Mesendoderm (in vitro differentiated cells): ENCODE data around the gene ATP8B4.

Experiments
- DNase-seq: peaks from one replicate; pipeline ENCODE4 v3.0.0; 2013
- H2AK5ac ChIP-seq: 2 replicates; pipeline ENCODE4 v1.6.1; 2013; ENCODE audit warnings: low read length, inconsistent platforms
- H2BK120ac ChIP-seq: 2 replicates; pipeline ENCODE4 v1.6.1; 2013; ENCODE audit warnings: low read depth, mild to moderate bottlenecking, low read length, moderate library complexity, mixed read lengths
- H2BK15ac ChIP-seq: replicated peaks from 2 replicates; pipeline ENCODE4 v1.6.1; 2013; ENCODE audit warnings: low read depth, mild to moderate bottlenecking, moderate library complexity
- H2BK5ac ChIP-seq: 2 replicates; pipeline ENCODE4 v1.6.1; 2013; ENCODE audit warnings: low read length, inconsistent platforms
- H3K18ac ChIP-seq: 2 replicates; pipeline ENCODE4 v1.6.1; 2013; ENCODE audit warnings: mild to moderate bottlenecking, low read length, mixed read lengths
- H3K23ac ChIP-seq: one replicate; pipeline ENCODE4 v1.6.1; 2013; ENCODE audit warnings: low read length
- H3K27ac ChIP-seq: 2 replicates; pipeline ENCODE4 v1.5.1; 2013; ENCODE audit warnings: low read depth, mild to moderate bottlenecking, inconsistent platforms, low read length, moderate library complexity
- H3K27me3 ChIP-seq: 2 replicates; pipeline ENCODE4 v1.6.1; 2013; ENCODE audit warnings: low read length, control low read depth, mild to moderate bottlenecking, inconsistent platforms; ENCODE audit not compliant: insufficient read depth, poor library complexity
- H3K36me3 ChIP-seq: 2 replicates; pipeline ENCODE4 v1.6.1; 2013; ENCODE audit warnings: low read length, inconsistent platforms; ENCODE audit not compliant: control insufficient read depth, insufficient read depth
- H3K4ac ChIP-seq: one replicate; pipeline ENCODE4 v1.6.1; 2013; ENCODE audit warnings: low read depth, mild to moderate bottlenecking, low read length, moderate library complexity
- H3K4me1 ChIP-seq: 2 replicates; pipeline ENCODE4 v1.6.1; 2013; ENCODE audit warnings: low read depth, low read length, inconsistent platforms; ENCODE audit not compliant: control insufficient read depth
- H3K4me2 ChIP-seq: 2 replicates; pipeline ENCODE4 v1.6.1; 2013; ENCODE audit warnings: low read length
- H3K4me3 ChIP-seq: 2 replicates; pipeline ENCODE4 v1.5.1; 2013; ENCODE audit warnings: mild to moderate bottlenecking, low read length
- H3K56ac ChIP-seq: one replicate; pipeline ENCODE4 v1.6.1; 2013; ENCODE audit warnings: low read length
- H3K79me1 ChIP-seq: 2 replicates; pipeline ENCODE4 v1.6.1; 2013; ENCODE audit warnings: low read length, inconsistent platforms
- H3K79me2 ChIP-seq: 2 replicates; pipeline ENCODE4 v1.6.1; 2013; ENCODE audit warnings: mild to moderate bottlenecking, low read length; ENCODE audit not compliant: control insufficient read depth, insufficient read depth
- H3K9ac ChIP-seq: 2 replicates; pipeline ENCODE4 v1.6.1; 2013; ENCODE audit warnings: low read length, inconsistent platforms
- H4K5ac ChIP-seq: one replicate; pipeline ENCODE4 v1.6.1; 2013; ENCODE audit warnings: low read length
- H4K8ac ChIP-seq: one replicate; pipeline ENCODE4 v1.6.1; 2013; ENCODE audit warnings: low read depth, mild to moderate bottlenecking, control low read depth, low read length, moderate library complexity
- WGBS: extraction: QIAGEN DNeasy Blood & Tissue Kit; methylation state at CpG from one replicate; pipeline ENCODE4 v1.1.7; 2013; ENCODE audit warnings: low lambda C conversion rate, missing lambda C conversion rate; ENCODE audit not compliant: insufficient coverage; ENCODE audit errors: extremely low coverage; 5-methylcytosine and 5-hydroxymethylcytosine counted together

Gene ATP8B4

DNA sequence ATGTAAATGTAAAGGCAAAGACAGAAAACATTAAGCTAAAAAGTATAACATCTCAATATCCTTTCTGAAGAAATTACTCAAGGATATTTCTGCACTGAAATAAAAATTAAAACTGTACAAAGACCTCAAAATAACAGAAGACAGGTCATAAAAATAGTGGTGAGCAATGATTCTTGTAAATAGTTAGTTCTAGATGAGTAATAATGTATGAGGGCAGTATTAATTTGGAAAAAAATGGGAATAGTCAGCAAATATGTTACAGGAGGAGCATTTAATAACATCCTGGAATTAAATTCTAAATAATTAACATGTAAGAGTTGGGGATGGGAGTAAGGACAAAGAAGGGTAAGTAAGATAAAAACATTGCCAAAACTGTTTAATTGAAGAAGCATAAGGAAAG lies 250.7 kb downstream of the ATP8B4 start:
- Histone ChIP-seq H3K56ac (no peak overlapping the region), H3K4ac (no peak overlapping the region), H3K4me1 (no peaks in the 10 kb centered on the region), H3K27me3 (no peaks in the 10 kb centered on the region), H3K79me2 (no peaks in the 10 kb centered on the region), H2BK120ac (no peak overlapping the region), H3K9ac (no peak overlapping the region), H3K36me3 (no peaks in the 10 kb centered on the region), H3K4me2 (no peak overlapping the region), H2BK5ac (no peak overlapping the region), H3K4me3 (no peak overlapping the region), H4K5ac (no peak overlapping the region), H3K79me1 (no peaks in the 10 kb centered on the region), H4K8ac (no peak overlapping the region), H3K18ac (no peak overlapping the region), H2BK15ac (no peak overlapping the region), H3K23ac (no peak overlapping the region), H3K27ac (no peak overlapping the region), H2AK5ac (no peak overlapping the region)
- no peak for DNase-seq

DNA sequence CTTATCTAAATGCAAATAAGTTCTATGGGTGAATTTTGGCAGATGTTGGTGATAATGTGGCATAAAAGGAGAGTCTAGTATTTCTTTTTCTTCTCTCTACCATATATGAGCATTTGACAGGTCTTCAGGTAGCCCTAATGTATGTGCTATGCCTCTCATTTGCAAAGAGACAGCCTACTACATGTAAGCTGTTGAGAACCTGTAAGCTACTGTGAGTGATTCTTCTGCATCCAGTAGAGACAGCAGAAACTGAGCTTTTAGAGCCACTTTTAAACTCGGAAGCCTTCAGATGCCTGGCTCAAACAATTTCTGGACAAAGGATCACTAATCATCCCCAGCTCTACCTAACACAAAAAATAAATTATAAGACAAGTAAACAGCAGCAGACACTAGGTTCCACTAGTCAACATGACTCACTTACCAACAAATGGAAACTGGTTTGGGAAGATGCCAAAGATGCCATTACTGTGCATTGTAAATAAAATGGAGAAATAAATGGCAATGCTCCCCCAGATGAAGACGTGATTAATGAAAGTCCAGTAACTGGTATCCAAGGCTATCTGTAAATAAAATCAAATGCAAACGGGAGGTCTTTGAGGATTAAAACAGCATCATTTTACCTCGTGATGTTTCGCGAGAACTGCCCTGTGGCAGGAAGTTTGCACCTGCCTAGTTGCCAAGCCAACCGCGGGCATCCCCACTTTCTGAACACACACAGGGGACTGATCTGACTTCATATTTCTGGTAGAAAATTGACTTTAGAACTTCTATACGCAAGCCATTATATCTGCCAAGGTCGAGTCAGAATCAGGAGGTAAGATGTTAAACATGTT lies 252.9 kb downstream of the ATP8B4 start:
- Histone ChIP-seq H3K4ac (no peak overlapping the region), H4K8ac (no peak overlapping the region), H3K27me3 (no peaks in the 10 kb centered on the region), H2BK120ac (no peak overlapping the region), H3K4me3 (no peak overlapping the region), H3K56ac (no peak overlapping the region), H3K27ac (no peak overlapping the region), H3K4me2 (no peak overlapping the region), H3K79me1 (no peaks in the 10 kb centered on the region), H2BK15ac (no peak overlapping the region), H3K79me2 (no peaks in the 10 kb centered on the region), H3K4me1 (no peaks in the 10 kb centered on the region), H3K9ac (no peak overlapping the region), H2BK5ac (no peak overlapping the region), H2AK5ac (no peak overlapping the region), H3K18ac (no peak overlapping the region), H3K23ac (no peak overlapping the region), H4K5ac (no peak overlapping the region), H3K36me3 (no peaks in the 10 kb centered on the region)
- no CpG with 5 or more reads among the region's 10 CpGs for WGBS
- no peak for DNase-seq

DNA sequence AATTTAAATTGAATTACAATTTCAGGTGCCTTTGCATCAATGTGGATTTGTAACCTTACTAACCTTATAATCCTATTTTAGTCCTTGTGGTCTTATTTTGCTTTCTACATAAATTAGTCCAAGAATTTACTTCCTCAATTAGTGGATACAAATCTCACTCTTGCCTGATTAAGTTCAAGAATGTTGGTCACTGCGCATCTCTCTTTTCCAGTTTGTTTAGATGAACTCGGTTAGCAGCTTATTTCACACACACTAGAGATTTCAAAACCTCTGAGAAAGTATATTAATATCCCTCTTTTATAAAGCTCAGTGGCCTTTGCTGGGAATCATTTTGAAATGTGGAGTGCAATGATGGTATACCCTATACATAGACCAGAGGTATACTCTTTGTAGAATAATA lies 254.8 kb downstream of the ATP8B4 start:
- Histone ChIP-seq H3K56ac (no peak overlapping the region), H3K18ac (no peak overlapping the region), H3K27ac (no peak overlapping the region), H3K36me3 (no peaks in the 10 kb centered on the region), H2AK5ac (no peak overlapping the region), H2BK15ac (no peak overlapping the region), H3K79me1 (no peaks in the 10 kb centered on the region), H3K4me3 (no peak overlapping the region), H3K23ac (no peak overlapping the region), H3K4me2 (no peak overlapping the region), H3K4me1 (no peaks in the 10 kb centered on the region), H2BK5ac (no peak overlapping the region), H2BK120ac (no peak overlapping the region), H4K5ac (no peak overlapping the region), H3K79me2 (no peaks in the 10 kb centered on the region), H3K9ac (no peak overlapping the region), H4K8ac (no peak overlapping the region), H3K27me3 (no peaks in the 10 kb centered on the region), H3K4ac (no peak overlapping the region)
- no peak for DNase-seq
- no CpG with 5 or more reads among the region's 2 CpGs for WGBS

DNA sequence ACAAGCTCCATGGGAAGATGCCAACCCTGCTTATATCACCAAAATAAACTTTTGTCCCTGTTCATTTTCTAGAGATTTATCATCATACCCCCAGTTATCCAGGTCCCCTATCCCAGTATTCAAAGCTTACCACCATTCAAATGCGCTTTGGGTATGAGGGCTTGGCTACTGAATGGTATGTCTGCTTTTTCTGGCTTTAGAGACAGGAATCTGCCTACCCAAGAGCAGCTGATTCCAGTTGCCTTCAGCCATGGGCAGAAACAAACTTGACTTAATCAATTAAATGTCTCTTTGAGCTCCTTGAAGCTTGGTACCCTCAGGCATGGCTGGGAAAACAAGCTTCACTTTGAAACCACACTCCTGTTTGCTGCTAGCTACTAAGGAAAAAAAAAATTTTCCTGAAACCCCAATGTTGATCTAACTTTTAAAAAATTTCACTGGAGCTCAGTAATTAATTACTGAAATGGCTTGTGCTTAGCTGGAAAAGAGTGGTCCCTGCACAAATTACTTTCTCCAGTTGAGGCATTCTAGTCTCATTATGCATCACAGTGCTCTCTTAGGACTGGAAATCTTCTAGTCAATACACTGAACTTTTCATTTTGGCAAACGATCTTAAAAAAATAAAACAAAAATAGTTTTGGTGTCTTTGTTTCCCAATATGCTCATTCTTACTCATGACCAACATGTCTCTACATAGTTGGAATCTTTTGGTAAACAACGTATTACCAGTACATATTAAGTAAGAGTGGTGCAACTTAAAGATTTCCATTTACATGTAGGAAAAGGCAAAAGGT lies 255.4 kb downstream of the ATP8B4 start:
- Histone ChIP-seq H3K4me1 (no peaks in the 10 kb centered on the region), H3K18ac (no peak overlapping the region), H3K4me2 (no peak overlapping the region), H3K36me3 (no peaks in the 10 kb centered on the region), H4K8ac (no peak overlapping the region), H3K56ac (no peak overlapping the region), H2BK120ac (no peak overlapping the region), H3K23ac (no peak overlapping the region), H3K4ac (no peak overlapping the region), H4K5ac (no peak overlapping the region), H2BK15ac (no peak overlapping the region), H2BK5ac (no peak overlapping the region), H3K4me3 (no peak overlapping the region), H3K27me3 (no peaks in the 10 kb centered on the region), H3K9ac (no peak overlapping the region), H3K79me2 (no peaks in the 10 kb centered on the region), H3K27ac (no peak overlapping the region), H2AK5ac (no peak overlapping the region), H3K79me1 (no peaks in the 10 kb centered on the region)
- DNase-seq, result no peak
- no CpG with 5 or more reads among the region's 3 CpGs for WGBS

DNA sequence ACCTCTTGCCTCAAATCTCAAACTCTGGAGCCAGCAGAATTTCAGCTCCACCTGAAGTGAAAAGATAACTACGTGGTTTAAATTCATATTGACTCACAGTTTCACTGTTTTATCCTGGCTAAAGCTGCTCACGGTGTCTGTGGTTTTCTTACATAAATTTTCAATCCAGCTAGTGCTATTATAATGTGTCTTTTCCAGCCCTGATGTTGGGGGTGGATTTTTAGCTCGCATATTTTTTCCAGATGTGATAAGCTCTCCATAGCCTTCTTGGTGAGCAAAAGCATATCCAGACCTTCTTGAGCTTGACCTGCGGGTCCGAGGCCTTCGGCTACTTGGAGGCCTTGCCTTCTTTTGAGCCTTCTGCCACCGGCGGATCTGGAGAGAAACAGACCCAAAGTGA lies 258.9 kb downstream of the ATP8B4 start:
- Histone ChIP-seq H3K23ac (no peak overlapping the region), H2BK15ac (no peak overlapping the region), H3K27me3 (no peaks in the 10 kb centered on the region), H3K4me2 (no peak overlapping the region), H2BK120ac (no peak overlapping the region), H3K56ac (no peak overlapping the region), H3K4ac (no peak overlapping the region), H2BK5ac (no peak overlapping the region), H3K4me3 (no peak overlapping the region), H2AK5ac (no peak overlapping the region), H4K5ac (no peak overlapping the region), H3K18ac (no peak overlapping the region), H3K4me1 (no peaks in the 10 kb centered on the region), H3K36me3 (no peaks in the 10 kb centered on the region), H3K9ac (no peak overlapping the region), H3K79me1 (no peaks in the 10 kb centered on the region), H4K8ac (no peak overlapping the region), H3K27ac (no peak overlapping the region), H3K79me2 (no peaks in the 10 kb centered on the region)
- WGBS, result no CpG with 5 or more reads among the region's 8 CpGs
- no peak for DNase-seq
